Measurements from ENCODE around the gene RAPGEF5.

The RAPGEF5 gene

DNA sequence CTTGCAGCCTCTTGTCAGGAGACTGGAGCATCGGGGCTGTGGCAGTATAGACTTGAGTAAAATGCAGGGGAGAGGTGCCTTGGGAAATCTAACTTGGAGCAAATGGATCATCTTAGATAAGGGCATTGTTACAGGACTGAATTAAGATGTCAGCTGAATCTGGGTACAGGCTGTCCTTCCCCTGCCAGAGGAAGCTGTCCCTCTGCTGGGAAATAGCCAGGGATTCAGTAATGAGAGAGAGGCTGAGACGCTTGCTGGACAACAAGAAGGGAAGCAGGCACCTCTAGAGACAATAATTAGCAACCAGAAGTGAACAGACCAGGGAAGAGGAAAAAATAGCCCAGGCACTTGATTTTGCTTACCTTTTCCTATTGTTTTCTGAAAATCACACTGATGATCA is 20.7 kb upstream of the RAPGEF5 start:
- DNase-seq (ENCODE audit: low read depth in 2 of 2), result no peak

DNA sequence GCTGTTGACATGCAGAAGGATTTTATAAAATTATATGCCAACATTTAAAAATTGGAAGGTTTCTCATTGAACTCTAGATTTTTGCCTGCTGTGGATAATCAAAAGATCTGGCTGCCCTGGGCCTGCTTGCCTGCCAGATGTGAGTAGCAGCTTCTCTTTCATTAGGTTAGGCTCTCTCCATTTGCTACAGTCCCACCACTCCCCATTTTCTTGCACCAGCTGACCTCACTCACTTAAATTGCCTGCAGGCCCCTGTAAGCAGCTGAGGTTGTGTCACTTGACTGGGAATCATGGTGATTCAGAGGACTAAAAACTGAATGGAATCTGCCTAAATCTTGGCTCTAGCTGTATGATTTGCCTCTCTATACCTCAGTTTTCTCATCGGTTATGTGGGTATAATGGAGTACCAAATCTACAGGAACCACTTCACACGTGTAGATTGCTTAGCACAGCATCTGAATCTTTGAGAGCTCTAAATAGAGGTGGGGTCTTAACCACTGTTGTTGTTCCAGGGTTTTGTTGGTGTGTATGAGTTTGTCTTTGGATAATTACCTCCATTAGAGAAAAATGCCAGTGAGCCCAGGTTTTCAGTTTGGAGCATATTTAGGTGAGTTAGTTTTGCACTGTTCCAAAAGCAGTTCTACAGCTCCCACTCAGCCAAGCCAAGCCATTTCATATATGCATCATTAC is 18.6 kb upstream of the RAPGEF5 start:
- DNase-seq (ENCODE audit: low read depth in 2 of 2), result no peak

DNA sequence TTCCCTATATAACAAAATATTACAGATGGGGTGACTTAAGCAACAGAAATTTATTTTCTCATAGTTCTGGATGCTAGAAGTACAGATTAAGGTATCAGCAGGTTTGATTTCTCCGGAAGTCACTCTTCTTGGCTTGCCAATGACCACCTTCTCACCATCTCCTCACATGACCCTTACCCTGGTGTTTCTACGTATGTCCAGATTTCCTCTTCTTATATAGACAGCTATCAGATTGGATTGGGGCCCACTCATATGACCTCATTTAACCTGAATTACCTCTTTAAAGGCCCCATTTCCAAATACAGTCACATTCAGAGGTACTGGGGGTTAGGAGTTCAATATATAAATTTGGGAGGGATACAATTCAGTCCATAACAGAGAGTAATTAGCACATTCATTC is 17.0 kb upstream of the RAPGEF5 start:
- DNase-seq (ENCODE audit: low read depth in 2 of 2), result no peak

DNA sequence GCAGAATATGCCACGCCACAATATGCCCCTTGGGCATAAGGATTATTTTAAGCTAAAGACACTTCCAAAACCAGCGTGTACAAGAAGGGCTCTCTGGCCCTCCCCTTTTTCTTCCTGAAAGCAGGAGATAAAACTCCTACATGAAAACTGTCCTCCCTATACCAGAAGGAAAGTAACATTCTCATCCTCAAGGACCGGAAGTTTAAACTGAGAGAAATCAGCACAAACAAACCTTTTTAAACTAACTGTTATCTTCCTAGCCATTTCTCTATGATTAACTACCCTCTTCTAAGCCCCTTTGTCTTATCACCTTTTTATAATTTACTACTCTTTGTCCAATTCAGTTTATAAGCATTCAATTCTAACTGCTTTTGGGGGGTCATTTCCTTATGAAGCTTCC is 16.4 kb upstream of the RAPGEF5 start:
- no peak for DNase-seq (ENCODE audit: low read depth in 2 of 2)

DNA sequence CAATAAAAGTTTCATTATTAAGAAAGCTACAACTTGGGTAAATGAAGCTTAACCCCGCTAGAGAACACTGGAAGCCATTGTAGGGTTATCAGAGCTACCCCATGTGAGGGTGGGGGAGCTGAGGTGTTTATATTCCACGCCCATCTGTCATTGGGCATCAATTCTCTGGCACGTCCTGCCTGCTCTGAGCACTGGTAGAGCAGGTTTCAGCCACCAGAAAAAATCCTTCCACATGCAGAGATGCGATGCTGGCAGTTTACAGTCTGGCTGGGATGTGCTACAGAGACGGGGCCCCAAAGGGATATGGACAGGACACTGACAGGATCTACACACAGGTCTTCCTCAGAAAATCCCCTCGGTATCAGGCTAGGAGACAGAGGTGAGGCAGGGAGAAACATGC is 15.9 kb upstream of the RAPGEF5 start:
- DNase-seq (ENCODE audit: low read depth in 2 of 2), result no peak

DNA sequence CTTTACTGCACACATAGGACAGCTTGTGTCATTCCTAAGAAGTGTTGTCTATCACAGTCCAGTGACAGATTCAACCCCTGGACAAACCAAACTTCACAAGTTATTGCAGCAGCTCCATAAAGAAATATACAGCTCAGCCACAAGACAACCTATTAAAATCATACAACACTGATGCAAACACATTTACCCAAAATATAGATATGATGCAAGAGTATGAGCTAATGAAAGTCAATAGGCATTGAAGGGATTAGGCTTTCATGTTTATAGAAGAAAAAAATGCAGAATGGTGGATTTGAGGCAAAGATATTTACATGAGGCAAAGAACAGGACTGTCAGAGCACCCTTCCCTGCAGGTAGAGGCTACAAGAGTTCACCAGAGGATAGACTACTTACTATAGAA is 14.9 kb upstream of the RAPGEF5 start:
- no peak for DNase-seq (ENCODE audit: low read depth in 2 of 2)

DNA sequence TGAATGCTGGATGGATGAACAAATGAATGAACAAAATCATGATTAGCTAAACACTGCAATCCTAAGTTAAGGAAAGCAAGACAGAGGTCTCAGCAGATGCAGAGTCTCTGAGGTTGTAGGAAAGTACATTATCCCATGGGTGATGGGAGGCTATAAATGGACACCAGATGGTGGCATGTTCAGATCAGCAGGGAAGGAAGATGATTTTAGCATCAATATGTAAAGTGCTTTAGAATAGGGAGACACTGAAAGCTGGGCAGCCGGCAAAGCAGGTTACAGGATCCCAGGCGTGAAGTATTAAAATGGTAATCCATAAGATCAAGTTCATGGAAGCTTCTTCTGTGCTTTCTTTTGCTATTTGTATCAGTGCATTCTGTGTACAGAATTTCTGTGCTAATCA is 7.9 kb upstream of the RAPGEF5 start:
- DNase-seq (ENCODE audit: low read depth in 2 of 2), result no peak

DNA sequence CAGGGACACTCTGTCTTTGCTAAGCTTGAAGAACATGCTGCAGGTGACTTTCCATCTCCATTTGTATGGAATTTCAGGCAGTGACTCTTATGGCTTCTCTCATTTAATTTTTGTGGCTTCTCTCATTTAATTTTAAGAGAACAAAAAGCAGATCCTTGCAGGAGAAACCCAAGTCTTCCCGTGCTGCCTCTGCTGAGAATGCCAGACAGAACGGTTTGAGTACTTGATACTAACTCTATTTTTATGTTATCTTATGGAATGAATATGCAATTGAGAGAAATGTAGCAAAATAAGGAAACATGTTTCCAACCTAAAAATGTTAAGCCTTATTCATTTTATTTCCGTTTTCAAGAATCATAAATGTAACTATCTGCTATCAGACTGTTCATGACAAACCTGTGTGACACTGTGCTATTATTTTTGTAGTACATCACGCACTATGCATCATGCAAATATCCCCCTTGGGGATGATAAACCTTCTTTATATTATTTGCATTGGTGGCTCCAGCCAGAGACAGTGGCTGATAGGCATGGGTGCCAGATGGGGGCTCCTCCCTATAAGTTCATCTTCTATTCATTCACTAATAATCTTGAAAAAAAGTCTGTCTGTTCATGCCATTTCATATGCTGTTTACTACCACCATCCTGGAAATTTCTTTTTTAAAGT is 6.9 kb upstream of the RAPGEF5 start:
- DNase-seq (ENCODE audit: low read depth in 2 of 2), result no peak

DNA sequence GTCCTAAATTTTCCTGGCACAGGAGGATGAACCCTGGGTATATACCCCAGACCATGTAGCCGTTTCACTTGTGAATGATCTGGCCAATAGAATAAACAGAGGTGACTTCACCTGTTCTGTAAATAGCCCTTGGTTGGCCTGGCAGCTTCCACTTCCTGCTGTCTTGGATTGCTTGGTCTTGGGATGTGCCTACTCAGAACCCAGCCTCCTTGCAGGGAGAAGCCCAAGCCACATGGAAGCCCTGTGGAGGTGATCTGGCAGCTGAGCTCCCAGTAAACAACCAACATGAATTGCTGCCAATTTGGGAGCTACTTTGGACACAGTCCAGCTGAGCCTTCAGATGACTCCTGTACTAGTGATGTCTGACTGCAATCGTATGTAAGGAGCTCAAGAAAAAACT is 4.8 kb upstream of the RAPGEF5 start:
- DNase-seq (ENCODE audit: low read depth in 2 of 2), result no peak

DNA sequence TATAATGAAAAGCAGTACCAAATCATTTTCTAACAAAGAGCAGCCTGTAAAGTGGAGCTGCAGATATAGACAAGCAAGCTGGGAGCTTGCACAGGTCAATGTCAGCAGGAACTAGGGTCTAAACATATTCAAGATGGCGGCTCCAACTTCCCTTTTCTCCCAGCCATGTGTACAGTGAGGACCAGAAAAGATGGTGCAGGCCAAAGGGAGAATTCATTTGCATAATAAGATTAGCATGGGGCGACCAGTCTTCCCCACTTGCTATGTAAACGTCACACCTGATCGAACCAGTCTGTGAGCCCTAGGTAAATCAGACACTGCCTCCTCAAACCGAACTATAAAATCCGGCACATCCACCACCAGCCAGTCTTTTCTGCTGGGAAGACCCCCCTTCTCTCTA is 4.4 kb upstream of the RAPGEF5 start:
- DNase-seq (ENCODE audit: low read depth in 2 of 2), result no peak

DNA sequence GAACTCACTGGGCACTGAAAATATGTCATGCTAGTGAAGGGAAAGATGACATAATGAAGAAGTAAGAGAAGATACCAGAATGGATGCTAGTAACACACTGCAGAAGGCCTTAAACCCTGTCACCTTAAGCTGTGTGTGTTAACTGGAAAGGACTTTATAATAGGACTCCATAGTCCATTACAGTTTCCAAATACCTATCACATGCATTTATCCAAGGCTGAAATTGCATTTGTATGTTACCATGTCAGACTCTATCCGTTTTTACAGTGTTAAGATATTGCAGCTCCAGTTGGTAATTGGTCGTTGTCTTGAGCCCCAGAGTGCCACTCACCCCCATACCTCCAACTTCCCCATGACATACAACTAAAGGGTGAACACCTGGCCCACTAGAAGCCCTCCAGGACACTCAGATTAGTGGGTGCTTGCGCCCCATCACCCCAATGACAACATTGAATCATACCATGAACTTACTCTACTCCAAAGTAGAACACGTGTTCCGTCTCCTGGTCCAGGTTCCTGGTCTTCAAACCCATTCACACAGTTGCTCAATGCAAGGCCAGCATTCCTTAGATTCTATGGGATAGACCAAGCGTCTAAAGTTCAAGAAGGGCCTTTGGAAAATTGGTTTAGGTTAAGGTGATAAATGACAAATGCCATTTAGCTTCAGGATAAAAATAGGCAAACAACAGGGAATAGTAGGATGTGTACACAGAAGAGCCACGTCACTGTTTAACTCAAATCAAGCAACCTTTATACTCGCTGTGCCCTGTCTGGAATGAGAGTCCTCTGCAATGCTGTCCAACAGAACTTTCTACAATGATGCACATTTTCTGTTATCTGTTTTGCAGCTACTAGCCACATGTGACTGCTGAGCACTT is 2.1 kb upstream of the RAPGEF5 start:
- no peak for DNase-seq (ENCODE audit: low read depth in 2 of 2)

DNA sequence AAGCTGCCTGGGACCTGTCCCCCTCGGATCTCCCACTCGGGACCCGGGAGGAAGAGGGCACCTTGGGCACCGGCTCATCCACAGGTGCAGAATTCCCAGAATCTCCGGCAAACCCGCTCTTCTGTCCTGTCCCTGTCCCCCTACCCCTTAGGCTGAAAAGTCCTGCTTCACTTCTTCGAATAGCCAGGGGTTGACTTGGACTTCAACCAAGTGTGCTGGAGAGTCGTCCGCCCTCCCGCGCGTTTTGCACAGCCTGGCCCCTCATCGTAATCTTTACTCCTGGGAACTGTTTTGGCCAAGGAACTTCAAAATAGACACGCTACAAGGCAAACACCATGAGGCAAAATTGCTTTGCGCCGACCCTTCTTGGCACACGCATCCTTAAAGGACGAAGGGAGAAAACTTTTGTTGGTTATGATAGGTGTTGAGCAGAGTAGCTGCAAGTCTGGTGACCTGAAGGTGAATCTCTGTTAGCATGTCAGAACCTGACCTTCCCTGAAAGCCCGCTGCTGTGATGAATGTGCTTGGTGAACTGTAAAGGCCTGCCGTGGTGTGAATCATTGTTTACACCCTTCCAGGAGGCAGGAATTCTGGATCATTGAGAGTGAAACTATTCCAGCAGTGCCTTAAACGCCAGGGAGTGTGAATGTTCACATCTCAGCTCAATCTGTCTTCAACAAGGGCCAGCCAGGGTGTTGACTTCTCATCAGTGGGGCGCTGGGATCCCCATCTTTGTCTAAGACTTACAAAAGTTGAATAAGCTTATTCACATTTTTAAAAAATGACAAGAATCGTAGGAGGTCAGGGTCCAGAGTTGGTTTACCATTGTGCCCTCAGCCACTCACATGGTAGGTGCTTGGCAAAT is 589 bp upstream of the RAPGEF5 start:
- no peak for DNase-seq (ENCODE audit: low read depth in 2 of 2)

DNA sequence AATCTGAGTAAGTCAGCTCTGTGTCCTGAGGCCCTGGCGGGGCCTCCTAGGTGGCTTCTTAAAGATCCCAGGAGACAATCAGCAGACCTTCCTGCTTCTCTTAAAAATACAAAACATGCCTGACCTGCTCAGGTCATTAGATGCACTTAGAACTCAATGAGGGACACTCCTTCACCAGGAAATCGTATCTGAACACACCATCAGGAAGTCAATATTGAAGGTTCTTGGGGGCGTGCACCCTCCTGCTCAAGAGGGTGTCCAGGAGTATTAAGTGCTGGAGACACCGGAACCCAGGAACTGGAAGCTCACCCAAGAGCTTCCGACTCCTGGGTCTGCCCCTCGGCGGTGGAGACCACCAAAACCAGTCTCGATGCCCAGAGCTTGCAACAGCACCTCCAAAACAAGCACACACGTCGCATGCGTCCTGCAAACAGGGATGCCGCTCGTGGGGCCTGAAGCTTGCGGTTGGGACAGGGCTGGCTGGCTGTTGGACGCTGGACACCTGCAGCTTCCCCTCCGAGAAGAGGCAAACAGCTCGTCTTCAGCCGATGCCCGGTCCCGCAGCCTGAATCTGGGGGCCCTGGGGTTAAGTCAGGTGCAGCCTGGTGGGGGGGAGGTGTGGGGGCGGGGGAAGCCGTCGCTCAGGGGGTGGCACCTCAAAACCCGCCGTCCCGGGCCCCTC is 803 bp downstream of the RAPGEF5 start:
- no peak for DNase-seq (ENCODE audit: low read depth in 2 of 2)

DNA sequence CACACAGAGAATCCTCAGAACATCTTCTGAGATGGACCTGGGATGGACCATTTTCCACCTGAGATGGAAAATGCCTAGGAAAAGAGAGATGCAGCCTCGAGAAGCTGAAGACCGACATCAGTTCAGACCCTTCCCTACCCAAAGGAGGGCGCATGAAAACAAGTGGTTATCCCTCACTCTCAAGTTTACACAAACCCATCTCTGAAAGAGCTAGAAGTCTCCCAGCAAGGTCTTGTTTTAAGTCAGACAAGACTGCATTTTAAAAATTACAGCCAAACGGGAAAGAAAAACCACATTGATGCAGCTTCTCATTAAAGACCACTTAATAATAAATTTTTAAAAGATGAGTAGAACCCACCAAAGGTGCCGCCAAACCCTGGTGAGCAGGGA is 1.3 kb downstream of the RAPGEF5 start:
- DNase-seq (ENCODE audit: low read depth in 2 of 2), result no peak

DNA sequence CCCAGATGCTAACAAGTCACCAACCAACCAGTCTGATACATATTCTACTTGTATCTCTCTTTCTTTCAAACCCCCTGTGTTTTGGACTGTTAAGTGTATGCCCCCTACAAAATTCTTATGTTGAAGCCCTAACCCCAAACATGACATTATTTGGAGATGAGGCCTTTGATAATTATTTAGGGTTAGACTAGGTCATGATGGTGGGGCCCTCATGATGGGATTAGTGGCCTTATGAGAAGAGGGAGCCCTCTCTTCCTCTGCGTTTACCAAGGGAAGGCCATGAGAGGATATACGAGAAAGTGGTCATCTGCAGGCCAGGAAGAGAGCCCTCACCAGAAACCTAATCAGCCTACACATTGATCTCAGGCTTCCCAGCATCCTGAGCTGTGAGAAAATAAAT is 2.5 kb downstream of the RAPGEF5 start:
- no peak for DNase-seq (ENCODE audit: low read depth in 2 of 2)

DNA sequence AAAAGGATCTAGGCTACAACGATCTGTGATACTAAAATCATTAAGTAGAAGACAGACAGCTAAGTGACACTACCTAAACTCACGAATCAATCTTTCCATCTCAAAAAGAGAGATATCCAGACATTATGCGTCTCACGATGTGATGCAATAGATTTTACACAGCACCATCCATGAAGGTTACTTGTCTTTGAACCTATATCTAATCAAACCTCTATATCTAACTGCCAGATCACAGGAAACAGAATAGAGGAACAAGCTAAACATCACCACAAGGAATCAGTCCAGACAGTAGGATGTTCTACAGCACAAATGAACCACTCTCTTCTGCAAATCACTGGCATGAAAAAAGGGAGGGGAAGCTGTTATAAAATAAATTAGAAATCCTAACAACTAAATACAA is 4.1 kb downstream of the RAPGEF5 start:
- no peak for DNase-seq (ENCODE audit: low read depth in 2 of 2)

DNA sequence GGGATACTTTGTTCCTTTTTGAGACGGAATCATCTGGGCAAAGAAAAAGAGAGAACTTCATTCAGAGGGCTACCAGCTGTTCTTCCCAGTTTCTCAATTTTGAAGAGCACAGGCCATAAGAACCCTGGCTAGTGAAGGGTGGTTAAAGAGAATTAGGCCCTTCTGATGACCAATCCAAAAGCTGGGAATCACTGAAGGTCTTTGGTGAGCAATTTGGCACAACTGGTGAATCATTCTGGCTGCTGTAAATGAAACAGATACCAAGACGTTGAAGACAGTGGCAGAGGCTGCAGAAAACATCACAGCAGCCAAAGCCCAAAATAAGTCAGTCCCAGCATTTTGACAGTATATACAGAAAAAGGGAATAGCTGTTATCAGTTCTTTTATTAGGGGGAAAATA is 5.1 kb downstream of the RAPGEF5 start:
- DNase-seq (ENCODE audit: low read depth in 2 of 2), result no peak

DNA sequence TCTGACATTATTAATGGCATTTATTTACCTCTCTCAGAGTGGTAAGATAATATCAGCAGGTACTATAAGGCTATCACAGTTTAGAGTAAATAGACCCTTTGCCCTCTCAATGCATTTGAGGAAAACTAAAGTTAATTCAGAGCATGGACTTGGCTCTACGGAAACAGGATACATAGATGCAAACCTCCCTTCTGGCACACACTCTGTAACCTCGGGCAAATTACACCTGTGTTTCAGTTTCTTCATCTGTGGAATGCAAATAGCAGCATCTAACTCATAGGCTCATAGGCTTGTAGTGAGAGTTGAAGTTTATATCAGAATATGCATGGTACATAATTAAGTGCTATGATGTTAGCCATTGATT is 5.6 kb downstream of the RAPGEF5 start:
- DNase-seq (ENCODE audit: low read depth in 2 of 2), result no peak

DNA sequence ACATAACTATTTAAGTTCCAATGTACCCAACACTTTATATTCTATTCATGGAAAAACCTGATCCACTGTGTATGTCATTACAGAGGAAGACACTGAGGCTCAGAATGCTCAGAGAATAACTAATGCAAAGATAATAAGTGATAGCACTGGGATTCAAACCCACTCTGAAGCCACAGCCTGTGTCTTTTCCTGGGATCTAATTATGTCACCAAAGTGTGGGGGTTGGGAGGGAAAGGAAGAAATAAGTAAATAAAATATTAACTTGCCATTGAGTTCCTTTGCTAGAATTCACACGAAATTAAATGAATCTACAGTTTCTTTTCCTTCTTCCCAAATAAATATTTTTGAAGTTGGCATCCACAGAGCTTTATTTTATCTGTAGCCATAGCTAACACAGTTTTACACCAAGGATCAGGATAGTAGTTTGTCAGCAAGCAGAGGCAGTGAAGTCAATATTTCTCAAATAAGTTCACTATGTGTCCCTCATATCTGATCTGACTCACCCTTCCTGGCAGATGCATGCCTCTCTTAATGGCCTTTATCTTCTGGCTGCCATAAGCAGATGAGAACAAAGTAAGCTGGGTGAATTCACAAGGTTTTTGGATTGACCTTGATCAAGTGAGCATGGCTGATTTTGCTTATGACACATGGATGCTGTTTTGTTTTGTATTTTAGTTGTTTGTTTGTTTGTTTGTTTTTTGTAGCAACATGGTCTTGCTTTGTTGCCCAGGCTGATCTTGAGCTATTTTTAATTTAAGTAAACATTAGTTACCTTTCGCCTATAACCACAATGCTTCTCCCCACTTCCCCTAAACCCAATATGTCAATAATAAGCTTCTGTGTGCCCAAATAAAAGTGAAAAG is 6.3 kb downstream of the RAPGEF5 start:
- DNase-seq (ENCODE audit: low read depth in 2 of 2), result no peak

DNA sequence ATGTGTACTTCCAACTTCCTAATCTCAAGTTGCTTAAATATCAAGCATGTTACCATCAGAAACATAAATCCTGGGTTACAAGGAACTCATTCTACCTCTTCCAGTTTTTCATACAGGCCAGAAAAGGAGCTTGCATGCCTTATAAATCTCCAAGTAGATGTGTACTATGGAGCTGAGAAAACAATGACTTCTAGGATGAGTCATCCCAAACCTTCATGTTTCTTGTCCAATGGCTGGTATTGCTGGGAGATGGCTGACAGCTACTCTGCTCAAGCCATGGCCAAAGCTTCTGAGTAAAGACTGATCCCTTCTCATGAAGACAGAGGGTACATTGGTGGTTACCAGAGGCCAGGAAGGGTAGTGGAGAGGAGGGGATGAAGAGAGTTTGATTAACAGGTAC is 8.6 kb downstream of the RAPGEF5 start:
- DNase-seq (ENCODE audit: low read depth in 2 of 2), result no peak
